T-helper 1 cell treated with Interleukin-12 subunit alpha and Interleukin-12 subunit beta and Interleukin-4 antibody, amounts not matched to agents 30 μg/mL and 1 μg/mL, for 36 hours (primary cell): ENCODE results near the gene VPS13C.
A peak's percentile ranks its signal among the peaks of the same experiment; 100 is the strongest.

ENCODE experiments used
- H3K27ac Mint-ChIP-seq: one replicate; pipeline ENCODE4 v1.8.0; 2021; ENCODE audit warnings: mild to moderate bottlenecking, mixed read lengths
- H3K27me3 Mint-ChIP-seq: one replicate; pipeline ENCODE4 v1.8.0; 2021; ENCODE audit warnings: low read depth, mixed read lengths
- H3K36me3 Mint-ChIP-seq: one replicate; pipeline ENCODE4 v1.8.0; 2021; ENCODE audit warnings: low read depth, mixed read lengths
- H3K4me1 Mint-ChIP-seq: one replicate; pipeline ENCODE4 v1.8.0; 2021; ENCODE audit warnings: low read depth, mixed read lengths
- H3K4me3 Mint-ChIP-seq: one replicate; pipeline ENCODE4 v1.8.0; 2021; ENCODE audit warnings: mild to moderate bottlenecking, moderate library complexity, mixed read lengths
- H3K9me3 Mint-ChIP-seq: one replicate; pipeline ENCODE4 v1.8.0; 2021; ENCODE audit warnings: mixed read lengths

The VPS13C gene

GRCh38 chr15:62087671-62088352 is 27.6 kb upstream of the VPS13C start:
- H3K4me1 Mint-ChIP-seq, result no peaks in the 10 kb centered on the region
- peaks cover 9% of the 10 kb centered on the region for H3K27me3 Mint-ChIP-seq
- no peak overlapping the region for H3K27ac Mint-ChIP-seq
- H3K36me3 Mint-ChIP-seq, result no peaks in the 10 kb centered on the region
- no peak overlapping the region for H3K4me3 Mint-ChIP-seq
- no peaks in the 10 kb centered on the region for H3K9me3 Mint-ChIP-seq

GRCh38 chr15:62085740-62086139 is 25.5 kb upstream of the VPS13C start:
- no peaks in the 10 kb centered on the region for H3K36me3 Mint-ChIP-seq
- no peaks in the 10 kb centered on the region for H3K9me3 Mint-ChIP-seq
- H3K4me1 Mint-ChIP-seq, result no peaks in the 10 kb centered on the region
- H3K4me3 Mint-ChIP-seq, result no peak overlapping the region
- H3K27ac Mint-ChIP-seq, result no peak overlapping the region
- peaks cover 9% of the 10 kb centered on the region for H3K27me3 Mint-ChIP-seq

- Mint-ChIP-seq H3K36me3 (no peaks in the 10 kb centered on the region), H3K4me3 (no peak overlapping the region), H3K27me3 (no peaks in the 10 kb centered on the region), H3K4me1 (no peaks in the 10 kb centered on the region), H3K27ac (no peak overlapping the region), H3K9me3 (no peaks in the 10 kb centered on the region)
Measured at GRCh38 chr15:62083194-62084154, 23.2 kb upstream of the VPS13C start.

GRCh38 chr15:62079594-62079993 is 19.3 kb upstream of the VPS13C start:
- Mint-ChIP-seq H3K36me3 (no peaks in the 10 kb centered on the region), H3K27me3 (peaks cover under 1% of the 10 kb centered on the region), H3K27ac (no peak overlapping the region), H3K4me1 (no peaks in the 10 kb centered on the region), H3K9me3 (no peaks in the 10 kb centered on the region), H3K4me3 (no peak overlapping the region)

GRCh38 chr15:62075595-62076277 is 15.5 kb upstream of the VPS13C start:
- no peaks in the 10 kb centered on the region for H3K36me3 Mint-ChIP-seq
- no peaks in the 10 kb centered on the region for H3K9me3 Mint-ChIP-seq
- peaks cover 28% of the 10 kb centered on the region for H3K27me3 Mint-ChIP-seq
- no peaks in the 10 kb centered on the region for H3K4me1 Mint-ChIP-seq
- H3K27ac Mint-ChIP-seq, result no peak overlapping the region
- no peak overlapping the region for H3K4me3 Mint-ChIP-seq

- Mint-ChIP-seq H3K4me3 (no peak overlapping the region), H3K36me3 (peaks cover 3% of the 10 kb centered on the region), H3K9me3 (no peaks in the 10 kb centered on the region), H3K27ac (no peak overlapping the region), H3K27me3 (peaks cover 46% of the 10 kb centered on the region), H3K4me1 (peaks cover 11% of the 10 kb centered on the region)
Measured at GRCh38 chr15:62071711-62072308, 11.6 kb upstream of the VPS13C start.

GRCh38 chr15:62069551-62069950 is 9.3 kb upstream of the VPS13C start:
- peaks cover 3% of the 10 kb centered on the region for H3K36me3 Mint-ChIP-seq
- peaks cover 15% of the 10 kb centered on the region for H3K4me1 Mint-ChIP-seq
- H3K9me3 Mint-ChIP-seq, result no peaks in the 10 kb centered on the region
- H3K4me3 Mint-ChIP-seq, result no peak overlapping the region
- peaks cover 65% of the 10 kb centered on the region for H3K27me3 Mint-ChIP-seq
- no peak overlapping the region for H3K27ac Mint-ChIP-seq

- Mint-ChIP-seq H3K27me3 (peaks cover 61% of the 10 kb centered on the region), H3K4me1 (peaks cover 15% of the 10 kb centered on the region), H3K4me3 (peak overlapping the region; percentile 72), H3K27ac (no peak overlapping the region), H3K36me3 (peaks cover 3% of the 10 kb centered on the region), H3K9me3 (no peaks in the 10 kb centered on the region)
Measured at GRCh38 chr15:62068810-62069167, 8.5 kb upstream of the VPS13C start.

GRCh38 chr15:62068071-62068809 is 8.0 kb upstream of the VPS13C start:
- H3K4me1 Mint-ChIP-seq, result peaks cover 15% of the 10 kb centered on the region
- no peaks in the 10 kb centered on the region for H3K9me3 Mint-ChIP-seq
- peaks cover 3% of the 10 kb centered on the region for H3K36me3 Mint-ChIP-seq
- no peak overlapping the region for H3K27ac Mint-ChIP-seq
- H3K27me3 Mint-ChIP-seq, result peaks cover 62% of the 10 kb centered on the region
- H3K4me3 Mint-ChIP-seq, result peak overlapping the region; percentile 72

- Mint-ChIP-seq H3K4me3 (peak overlapping the region; percentile 88), H3K27ac (peak overlapping the region; percentile 29), H3K9me3 (no peaks in the 10 kb centered on the region), H3K27me3 (peaks cover 63% of the 10 kb centered on the region), H3K4me1 (peaks cover 15% of the 10 kb centered on the region), H3K36me3 (peaks cover 3% of the 10 kb centered on the region)
Measured at GRCh38 chr15:62067448-62068044, 7.3 kb upstream of the VPS13C start.

- Mint-ChIP-seq H3K4me1 (peaks cover 18% of the 10 kb centered on the region), H3K27me3 (peaks cover 67% of the 10 kb centered on the region), H3K36me3 (peaks cover 3% of the 10 kb centered on the region), H3K27ac (peak within 1 kb of the TSS; percentile 29), H3K9me3 (no peaks in the 10 kb centered on the region), H3K4me3 (peak within 1 kb of the TSS; percentile 88)
Measured at GRCh38 chr15:62066663-62067447, 6.6 kb upstream of the VPS13C start, which contains the start of gene C2CD4A. Gene C2CD4A, plus strand, starts transcription at chr15:62066977. Its CDS starts 637 bp downstream, at chr15:62067614.

- H3K9me3 Mint-ChIP-seq, result no peaks in the 10 kb centered on the region
- H3K4me1 Mint-ChIP-seq, result peaks cover 34% of the 10 kb centered on the region
- H3K27me3 Mint-ChIP-seq, result peaks cover 59% of the 10 kb centered on the region
- no peak overlapping the region for H3K4me3 Mint-ChIP-seq
- H3K27ac Mint-ChIP-seq, result no peak overlapping the region
- H3K36me3 Mint-ChIP-seq, result peaks cover 3% of the 10 kb centered on the region
Measured at GRCh38 chr15:62063825-62064635, 3.8 kb upstream of the VPS13C start.
